Esophagus (tissue), 2 donors: ENCODE results near the gene FOXF1. TPM values are rescaled to one million over a fixed set of nuclear protein-coding genes. Genes with fewer than 3 reads are reported as not detected.

Experiments used
- H3K27ac ChIP-seq, 2 donors: one replicate each; pipeline ENCODE4 v1.5.1; 2013; ENCODE audit warnings: low read depth in 2 of 2, mild to moderate bottlenecking in 2 of 2, inconsistent platforms in 1 of 2, low read length in 1 of 2, moderate library complexity in 1 of 2
- H3K27me3 ChIP-seq, 2 donors: one replicate each; pipeline ENCODE4 v1.6.1; 2013; ENCODE audit warnings: low read length in 2 of 2, control low read depth in 1 of 2, mild to moderate bottlenecking in 1 of 2; ENCODE audit not compliant: insufficient read depth in 2 of 2, control insufficient read depth in 1 of 2
- H3K36me3 ChIP-seq, 2 donors: one replicate each; pipeline ENCODE4 v1.6.1; 2013; ENCODE audit warnings: low read length in 1 of 2; ENCODE audit not compliant: control insufficient read depth in 2 of 2, insufficient read depth in 2 of 2
- H3K4me1 ChIP-seq, 2 donors: one replicate each; pipeline ENCODE4 v1.6.1; 2013; ENCODE audit warnings: low read length in 1 of 2; ENCODE audit not compliant: control insufficient read depth in 2 of 2, insufficient read depth in 2 of 2
- H3K4me3 ChIP-seq, 2 donors: one replicate each; pipeline ENCODE4 v1.5.1; 2013; ENCODE audit warnings: low read length in 2 of 2, mild to moderate bottlenecking in 2 of 2, low read depth in 1 of 2, moderate library complexity in 1 of 2
- H3K9me3 ChIP-seq, 2 donors: one replicate each; pipeline ENCODE4 v1.6.1; 2013; ENCODE audit warnings: mild to moderate bottlenecking in 2 of 2, low read depth in 1 of 2, low read length in 1 of 2, moderate library complexity in 1 of 2; ENCODE audit not compliant: control insufficient read depth in 2 of 2, insufficient read depth in 1 of 2
- WGBS, 2 donors: extraction: QIAGEN DNeasy Blood & Tissue Kit; methylation state at CpG; one replicate each; pipeline ENCODE4 v1.1.7; 2013; 5-methylcytosine and 5-hydroxymethylcytosine counted together
- polyA plus RNA-seq, 2 donors: library from polyadenylated mRNA; stranded (reverse); fragments of 200-250 nt; gene quantifications; one replicate each; pipeline ENCODE4 v1.2.3, GENCODE V29; 2013
- donor health status: healthy with polysubstance abuse.
- donor health status: Bipolar disorder and iron deficiency.

Gene FOXF1
- polyA plus RNA-seq, 2 donors: 2.1 to 4.6 TPM

- WGBS, 2 donors: 72 to 83% methylated on average over 8 of the region's 8 CpGs
- H3K27ac ChIP-seq: no peak overlapping the region
- peaks cover 0 to 3% of the 10 kb centered on the region in 2 donors for H3K4me1 ChIP-seq
- no peaks in the 10 kb centered on the region for H3K27me3 ChIP-seq
- peaks cover 8 to 19% of the 10 kb centered on the region in 2 donors for H3K36me3 ChIP-seq
- no peaks in the 10 kb centered on the region for H3K9me3 ChIP-seq
- H3K4me3 ChIP-seq: no peak overlapping the region
These were observed 39.0 kb downstream of the FOXF1 start for GRCh38 chr16:86549076-86549892.

GRCh38 chr16:86549893-86550190, 39.5 kb downstream of the FOXF1 start:
- no peak overlapping the region for H3K27ac ChIP-seq
- H3K9me3 ChIP-seq: no peaks in the 10 kb centered on the region
- no peaks in the 10 kb centered on the region for H3K27me3 ChIP-seq
- H3K4me1 ChIP-seq: peaks cover 0 to 3% of the 10 kb centered on the region in 2 donors
- H3K4me3 ChIP-seq: no peak overlapping the region
- 97% methylated on average over 7 of the region's 7 CpGs for WGBS, 2 donors
- peaks cover 8 to 19% of the 10 kb centered on the region in 2 donors for H3K36me3 ChIP-seq

GRCh38 chr16:86550281-86550680, 40.0 kb downstream of the FOXF1 start:
- Histone ChIP-seq H3K36me3 (peaks cover 8 to 19% of the 10 kb centered on the region in 2 donors), H3K4me1 (peaks cover 0 to 5% of the 10 kb centered on the region in 2 donors), H3K27me3 (no peaks in the 10 kb centered on the region), H3K4me3 (no peak overlapping the region), H3K27ac (no peak overlapping the region), H3K9me3 (no peaks in the 10 kb centered on the region)
- WGBS, 2 donors: 95% methylated on average over 5 of the region's 5 CpGs

GRCh38 chr16:86553356-86553755, 43.0 kb downstream of the FOXF1 start:
- 95 to 96% methylated on average over 20 to 22 of the region's 22 CpGs for WGBS, 2 donors
- Histone ChIP-seq H3K4me3 (no peak overlapping the region), H3K4me1 (peaks cover 0 to 9% of the 10 kb centered on the region in 2 donors), H3K36me3 (peaks cover 0 to 10% of the 10 kb centered on the region in 2 donors), H3K9me3 (no peaks in the 10 kb centered on the region), H3K27ac (no peak overlapping the region), H3K27me3 (no peaks in the 10 kb centered on the region)

- WGBS, 2 donors: 3 to 4% methylated on average over 10 of the region's 10 CpGs
- Histone ChIP-seq H3K9me3 (no peaks in the 10 kb centered on the region), H3K27ac (peak overlapping the region; percentile 65 to 84), H3K4me3 (peak overlapping the region; percentile 82 to 90), H3K4me1 (peaks cover 0 to 9% of the 10 kb centered on the region in 2 donors), H3K27me3 (no peaks in the 10 kb centered on the region), H3K36me3 (peaks cover 0 to 10% of the 10 kb centered on the region in 2 donors)
These were observed 44.2 kb downstream of the FOXF1 start for GRCh38 chr16:86554599-86554916.

GRCh38 chr16:86554917-86555703, 44.8 kb downstream of the FOXF1 start, which contains the start of gene MTHFSD:
Gene MTHFSD, minus strand, starts transcription at chr16:86555235. Its CDS starts 51 bp downstream, at chr16:86555184.
- peaks cover 0 to 9% of the 10 kb centered on the region in 2 donors for H3K4me1 ChIP-seq

GRCh38 chr16:86555704-86556075, 45.4 kb downstream of the FOXF1 start:
- H3K27me3 ChIP-seq: no peaks in the 10 kb centered on the region
- H3K36me3 ChIP-seq: peaks cover 0 to 4% of the 10 kb centered on the region in 2 donors
- H3K9me3 ChIP-seq: no peaks in the 10 kb centered on the region
- WGBS, 2 donors: 23 to 30% methylated on average over 17 of the region's 17 CpGs
- peaks cover 0 to 9% of the 10 kb centered on the region in 2 donors for H3K4me1 ChIP-seq
- H3K4me3 ChIP-seq: peak overlapping the region; percentile 82 to 90
- no peak overlapping the region for H3K27ac ChIP-seq

More at GRCh38 chr16:86554917-86555703, 44.8 kb downstream of the FOXF1 start, which contains the start of gene MTHFSD:
- Histone ChIP-seq H3K27ac (peak within 1 kb of the TSS; percentile 65 to 84), H3K4me3 (peak within 1 kb of the TSS; percentile 82 to 90), H3K27me3 (no peaks in the 10 kb centered on the region), H3K9me3 (no peaks in the 10 kb centered on the region), H3K36me3 (peaks cover 0 to 7% of the 10 kb centered on the region in 2 donors)
- 5% methylated on average over 67 to 70 of the region's 70 CpGs for WGBS, 2 donors

GRCh38 chr16:86556576-86556975, 46.2 kb downstream of the FOXF1 start:
- Histone ChIP-seq H3K36me3 (peaks cover 0 to under 1% of the 10 kb centered on the region in 2 donors), H3K27ac (no peak overlapping the region), H3K4me1 (peaks cover 0 to 9% of the 10 kb centered on the region in 2 donors), H3K4me3 (no peak overlapping the region), H3K9me3 (no peaks in the 10 kb centered on the region), H3K27me3 (no peaks in the 10 kb centered on the region)
- 64 to 71% methylated on average over 5 of the region's 5 CpGs for WGBS, 2 donors

- no peaks in the 10 kb centered on the region for H3K27me3 ChIP-seq
- H3K4me1 ChIP-seq: peaks cover 0 to 9% of the 10 kb centered on the region in 2 donors
- no peak overlapping the region for H3K27ac ChIP-seq
- H3K4me3 ChIP-seq: no peak overlapping the region
- no peaks in the 10 kb centered on the region for H3K36me3 ChIP-seq
- H3K9me3 ChIP-seq: no peaks in the 10 kb centered on the region
- WGBS, 2 donors: 75 to 78% methylated on average over 4 of the region's 4 CpGs
These were observed 47.3 kb downstream of the FOXF1 start for GRCh38 chr16:86557587-86557986.
